ENCODE data around the gene MOB1B.
A peak's percentile ranks its signal among the peaks of the same experiment; 100 is the strongest.
"Not testable (repeated sequence)": the region's sequence is repeated elsewhere in the genome, so short reads cannot be mapped to it uniquely, and the experiment has no call there.

The MOB1B gene

GRCh38 chr4:70956549-70957210 lies 54.5 kb downstream of the MOB1B start:
- no peak for DNase-seq (ENCODE audit: low read depth in 2 of 2)

GRCh38 chr4:70958681-70959080 lies 56.5 kb downstream of the MOB1B start:
- no peak for DNase-seq (ENCODE audit: low read depth in 2 of 2)

- no peak for DNase-seq (ENCODE audit: low read depth in 2 of 2)
Observed at GRCh38 chr4:70969076-70969475, 66.9 kb downstream of the MOB1B start.

- DNase-seq (ENCODE audit: low read depth in 2 of 2) = no peak
Observed at GRCh38 chr4:70976252-70976651, 74.1 kb downstream of the MOB1B start.

- DNase-seq (ENCODE audit: low read depth in 2 of 2) = no peak
Observed at GRCh38 chr4:70979445-70980008, 77.4 kb downstream of the MOB1B start.

GRCh38 chr4:70980196-70980595 lies 78.0 kb downstream of the MOB1B start:
- DNase-seq (ENCODE audit: low read depth in 2 of 2) = no peak

GRCh38 chr4:70984106-70984505 lies 81.9 kb downstream of the MOB1B start:
- DNase-seq (ENCODE audit: low read depth in 2 of 2) = no peak

- no peak for DNase-seq (ENCODE audit: low read depth in 2 of 2)
Observed at GRCh38 chr4:70984589-70984988, 82.4 kb downstream of the MOB1B start.

GRCh38 chr4:70991596-70991995 lies 89.4 kb downstream of the MOB1B start:
- no peak for DNase-seq (ENCODE audit: low read depth in 2 of 2)

GRCh38 chr4:70992391-70992881 lies 90.3 kb downstream of the MOB1B start:
- no peak for DNase-seq (ENCODE audit: low read depth in 2 of 2)

- peak; percentile 63 to 66 for DNase-seq (ENCODE audit: low read depth in 2 of 2)
Observed at GRCh38 chr4:70993181-70994068, 91.3 kb downstream of the MOB1B start, which contains the start of gene DCK. DCK (plus strand) TSS chr4:70993649; CDS start chr4:70993836, 187 bp downstream.

GRCh38 chr4:70994069-70994366 lies 91.8 kb downstream of the MOB1B start:
- no peak for DNase-seq (ENCODE audit: low read depth in 2 of 2)

- DNase-seq (ENCODE audit: low read depth in 2 of 2) = no peak
Observed at GRCh38 chr4:70994387-70995099, 92.4 kb downstream of the MOB1B start.

GRCh38 chr4:70996018-70996360 lies 93.8 kb downstream of the MOB1B start:
- DNase-seq (ENCODE audit: low read depth in 2 of 2) = no peak

GRCh38 chr4:70997036-70997435 lies 94.9 kb downstream of the MOB1B start:
- no peak for DNase-seq (ENCODE audit: low read depth in 2 of 2)

- DNase-seq (ENCODE audit: low read depth in 2 of 2) = no peak
Observed at GRCh38 chr4:70997546-70997945, 95.4 kb downstream of the MOB1B start.

GRCh38 chr4:70999639-71000038 lies 97.5 kb downstream of the MOB1B start:
- not testable (repeated sequence) for DNase-seq (ENCODE audit: low read depth in 2 of 2)

GRCh38 chr4:71001363-71001762 lies 99.2 kb downstream of the MOB1B start:
- DNase-seq (ENCODE audit: low read depth in 2 of 2) = not testable (repeated sequence)

GRCh38 chr4:71004281-71004851 lies 102.2 kb downstream of the MOB1B start:
- peak in 1 of 2 donors; percentile 9 for DNase-seq (ENCODE audit: low read depth in 2 of 2)

GRCh38 chr4:71005025-71005424 lies 102.9 kb downstream of the MOB1B start:
- DNase-seq (ENCODE audit: low read depth in 2 of 2) = not testable (repeated sequence)

GRCh38 chr4:71006203-71006907 lies 104.2 kb downstream of the MOB1B start:
- no peak for DNase-seq (ENCODE audit: low read depth in 2 of 2)
